Measurements from ENCODE around the gene RPP25L.

The RPP25L gene

GRCh38 chr9:34610434-34611206 is 1.3 kb downstream of the RPP25L start:
- no peak for DNase-seq

GRCh38 chr9:34607331-34607730 is 4.6 kb downstream of the RPP25L start:
- no peak for DNase-seq

- no peak for DNase-seq
Observed at GRCh38 chr9:34606905-34607304, 5.0 kb downstream of the RPP25L start.

GRCh38 chr9:34606190-34606589 is 5.7 kb downstream of the RPP25L start:
- no peak for DNase-seq

- peak; percentile 87 for DNase-seq
Observed at GRCh38 chr9:34603610-34604231, 8.2 kb downstream of the RPP25L start.

- DNase-seq, result no peak
Observed at GRCh38 chr9:34601937-34602573, 9.8 kb downstream of the RPP25L start.

- no peak for DNase-seq
Observed at GRCh38 chr9:34600908-34601307, 11.0 kb downstream of the RPP25L start.

- DNase-seq, result no peak
Observed at GRCh38 chr9:34599546-34599945, 12.4 kb downstream of the RPP25L start.

- no peak for DNase-seq
Observed at GRCh38 chr9:34594177-34594576, 17.7 kb downstream of the RPP25L start.

GRCh38 chr9:34592895-34593601 is 18.8 kb downstream of the RPP25L start:
- no peak for DNase-seq

- no peak for DNase-seq
Observed at GRCh38 chr9:34591917-34592866, 19.7 kb downstream of the RPP25L start.

- DNase-seq, result peak; percentile 82
Observed at GRCh38 chr9:34591248-34591916, 20.5 kb downstream of the RPP25L start.

GRCh38 chr9:34590381-34591247 is 21.3 kb downstream of the RPP25L start:
- no peak for DNase-seq

- no peak for DNase-seq
Observed at GRCh38 chr9:34589636-34590380, 22.1 kb downstream of the RPP25L start, which contains the start of gene CNTFR. TSS of gene CNTFR (minus strand) at chr9:34589724. CDS start at chr9:34568981, 20,743 bp downstream.

- no peak for DNase-seq
Observed at GRCh38 chr9:34588671-34589635, 22.9 kb downstream of the RPP25L start.

GRCh38 chr9:34587271-34587670 is 24.6 kb downstream of the RPP25L start:
- DNase-seq, result peak; percentile 14

- no peak for DNase-seq
Observed at GRCh38 chr9:34585946-34586669, 25.8 kb downstream of the RPP25L start.

- no peak for DNase-seq
Observed at GRCh38 chr9:34584970-34585369, 26.9 kb downstream of the RPP25L start.

All from activated CD4-positive, alpha-beta T cell treated with anti-CD3 and anti-CD28 coated beads, Interleukin-2, Interleukin-6, amounts not matched to agents 100 ng/mL and 50 ng/mL, durations not matched to agents 16 hours and 8 hours (primary cell).